Upper lobe of left lung (tissue), 6 donors: Measurements from ENCODE around the gene GGT7. TPM values are rescaled to one million over a fixed set of nuclear protein-coding genes. Genes with fewer than 3 reads are reported as not detected.

Source experiments
- ATAC-seq, 2 donors: fragments of 200-7000 bp; cut with Tn5 transposase; one replicate each; pipeline ENCODE4 v1.9.1; 2022; ENCODE audit warnings: mild to moderate bottlenecking in 2 of 2, moderate library complexity in 2 of 2; ENCODE audit not compliant: low FRiP score in 2 of 2
- DNase-seq, 2 donors: peaks; one replicate each; pipeline ENCODE4 v3.0.0-alpha.2; 2019 to 2020
- H3K27ac ChIP-seq, 4 donors: fragments of 200-600 bp; sonication (generic); one replicate each; pipeline ENCODE4 v1.5.1; 2016 to 2019
- H3K27me3 ChIP-seq, 4 donors: fragments of 200-600 bp; sonication (generic); one replicate each; pipeline ENCODE4 v1.5.1; 2017 to 2019
- H3K36me3 ChIP-seq, 4 donors: fragments of 200-600 bp; sonication (generic); one replicate each; pipeline ENCODE4 v1.5.1; 2016 to 2019
- H3K4me1 ChIP-seq, 4 donors: fragments of 200-600 bp; sonication (generic); one replicate each; pipeline ENCODE4 v1.5.1; 2018 to 2019
- H3K4me3 ChIP-seq, 4 donors: fragments of 200-600 bp; sonication (generic); one replicate each; pipeline ENCODE4 v1.5.1; 2017 to 2019; ENCODE audit warnings: mild to moderate bottlenecking in 2 of 4, moderate library complexity in 1 of 4
- H3K9me3 ChIP-seq, 4 donors: fragments of 200-600 bp; sonication (generic); one replicate each; pipeline ENCODE4 v1.5.1; 2018 to 2019
- CTCF ChIP-seq, 6 experiments: fragments of 450-650 bp in 4 of 6; fragments of 200-600 bp in 2 of 6; sonication (generic) in 2 of 6; IDR thresholded peaks; one replicate each; pipeline ENCODE4 v1.5.1; 2016 to 2019; ENCODE audit warnings: antibody characterized with exemption in 6 of 6
- EP300 ChIP-seq, 4 donors: sonication (generic); formaldehyde crosslinking; IDR thresholded peaks; one replicate each; pipeline ENCODE4 v1.5.1; 2017; ENCODE audit warnings: antibody characterized with exemption in 4 of 4, control low read depth in 2 of 4
- POLR2A ChIP-seq, 4 donors: fragments of 450-650 bp; IDR thresholded peaks; one replicate each; pipeline ENCODE4 v1.5.1; 2016 to 2017; ENCODE audit warnings: antibody characterized with exemption in 4 of 4, mild to moderate bottlenecking in 2 of 4
- POLR2AphosphoS5 ChIP-seq, 2 donors: sonication (generic); formaldehyde crosslinking; IDR thresholded peaks; one replicate each; pipeline ENCODE4 v1.5.1; 2017; ENCODE audit warnings: antibody characterized with exemption in 2 of 2
- WGBS, 2 donors: methylation state at CpG; one replicate each; pipeline ENCODE4 v1.1.5; 2017 to 2018; 5-methylcytosine and 5-hydroxymethylcytosine counted together
- total RNA-seq, 6 donors: library from RNA; depleted of rRNA in 4 of 6; stranded (reverse); fragments of >200 nt in 4 of 6; gene quantifications; one replicate each; pipeline versions ENCODE4 v1.1.0 to v1.2.1, GENCODE V29; 2016 to 2021
- donor health status: DM: no; HTN: no; CAD: no; lungs with moderate emphysema.
- donor health status: DM: no; HTN: yes; CAD: no; lungs with severe emphysema.

The GGT7 gene
- total RNA-seq, 6 donors from 2014 or later: 12.9 to 49.2 (median 25.1) TPM

GRCh38 chr20:34875642-34876405, 3.2 kb upstream of the GGT7 start:
- Histone ChIP-seq H3K36me3 (no peaks in the 10 kb centered on the region), H3K4me3 (peak overlapping the region in 3 of 4 donors; percentile 69 to 86 (median 69)), H3K4me1 (peaks cover 44 to 71% (median 56%) of the 10 kb centered on the region in 4 donors), H3K27ac (peak overlapping the region; percentile 88 to 97 (median 92)), H3K27me3 (no peaks in the 10 kb centered on the region), H3K9me3 (no peaks in the 10 kb centered on the region)
- TF ChIP-seq EP300 (IDR thresholded peaks at IDR 0.05) (peak in 1 of 4 donors; percentile 93), CTCF (IDR thresholded peaks at IDR 0.05) (peak in 4 of 6 experiments; percentile 22 to 58 (median 36)), POLR2AphosphoS5 (IDR thresholded peaks at IDR 0.05) (peak; percentile 74 to 82), POLR2A (IDR thresholded peaks at IDR 0.05) (peak in 1 of 4 donors; percentile 35)
- ATAC-seq (peak; percentile 91 to 97), DNase-seq (peak in 1 of 2 donors; percentile 100)
- whole genome bisulfite sequencing, 2 donors: 6% methylated on average over 20 of the region's 20 CpGs

- peak overlapping the region; percentile 88 to 97 (median 92) for H3K27ac ChIP-seq
- whole genome bisulfite sequencing, 2 donors: 23 to 33% methylated on average over 2 of the region's 2 CpGs
- H3K27me3 ChIP-seq: no peaks in the 10 kb centered on the region
- peaks cover 34 to 60% (median 47%) of the 10 kb centered on the region in 4 donors for H3K4me1 ChIP-seq
- DNase-seq (peak in 1 of 2 donors; percentile 85), ATAC-seq (peak; percentile 72 to 75)
- no peak overlapping the region for H3K4me3 ChIP-seq
- H3K36me3 ChIP-seq: no peaks in the 10 kb centered on the region
- H3K9me3 ChIP-seq: no peaks in the 10 kb centered on the region
- peak; percentile 82 to 94 (median 89) for TF ChIP-seq CTCF (IDR thresholded peaks at IDR 0.05)
- no peak for TF ChIP-seq POLR2AphosphoS5 (IDR thresholded peaks at IDR 0.05)
These were observed 1.5 kb upstream of the GGT7 start for GRCh38 chr20:34874094-34874654.

GRCh38 chr20:34873583-34874093, 982 bp upstream of the GGT7 start:
- WGBS, 2 donors: 49 to 61% methylated on average over 3 of the region's 3 CpGs
- ATAC-seq: no peak
- H3K4me1 ChIP-seq: peaks cover 34 to 58% (median 47%) of the 10 kb centered on the region in 4 donors

GRCh38 chr20:34871966-34872621, 562 bp downstream of the GGT7 start:
- WGBS, 2 donors: 50 to 59% methylated on average over 10 of the region's 10 CpGs
- Histone ChIP-seq H3K27ac (peak overlapping the region in 3 of 4 donors; percentile 52 to 60 (median 54)), H3K4me1 (peaks cover 31 to 42% (median 40%) of the 10 kb centered on the region in 4 donors), H3K27me3 (no peaks in the 10 kb centered on the region), H3K4me3 (peak overlapping the region; percentile 39 to 71 (median 59)), H3K36me3 (no peaks in the 10 kb centered on the region), H3K9me3 (no peaks in the 10 kb centered on the region)
- no peak for TF ChIP-seq POLR2AphosphoS5 (IDR thresholded peaks at IDR 0.05)
- no peak for DNase-seq
- no peak for ATAC-seq

More at GRCh38 chr20:34873583-34874093, 982 bp upstream of the GGT7 start:
- no peak for TF ChIP-seq POLR2AphosphoS5 (IDR thresholded peaks at IDR 0.05)
- no peak for TF ChIP-seq EP300 (IDR thresholded peaks at IDR 0.05)
- TF ChIP-seq POLR2A (IDR thresholded peaks at IDR 0.05): no peak
- no peak for TF ChIP-seq CTCF (IDR thresholded peaks at IDR 0.05)
- Histone ChIP-seq H3K36me3 (no peaks in the 10 kb centered on the region), H3K27ac (peak overlapping the region in 3 of 4 donors; percentile 54 to 94 (median 90)), H3K4me3 (no peak overlapping the region), H3K27me3 (no peaks in the 10 kb centered on the region), H3K9me3 (no peaks in the 10 kb centered on the region)
- DNase-seq: no peak
